ENCODE data around the gene GFER. TPM values are rescaled to one million over a fixed set of nuclear protein-coding genes. Genes with fewer than 3 reads are reported as not detected.

Gene GFER
- polyA plus RNA-seq, 1 donor (not counting 4 experiments of a cell fraction or from before 2014, with no cell fraction given): 12.0 TPM

DNA sequence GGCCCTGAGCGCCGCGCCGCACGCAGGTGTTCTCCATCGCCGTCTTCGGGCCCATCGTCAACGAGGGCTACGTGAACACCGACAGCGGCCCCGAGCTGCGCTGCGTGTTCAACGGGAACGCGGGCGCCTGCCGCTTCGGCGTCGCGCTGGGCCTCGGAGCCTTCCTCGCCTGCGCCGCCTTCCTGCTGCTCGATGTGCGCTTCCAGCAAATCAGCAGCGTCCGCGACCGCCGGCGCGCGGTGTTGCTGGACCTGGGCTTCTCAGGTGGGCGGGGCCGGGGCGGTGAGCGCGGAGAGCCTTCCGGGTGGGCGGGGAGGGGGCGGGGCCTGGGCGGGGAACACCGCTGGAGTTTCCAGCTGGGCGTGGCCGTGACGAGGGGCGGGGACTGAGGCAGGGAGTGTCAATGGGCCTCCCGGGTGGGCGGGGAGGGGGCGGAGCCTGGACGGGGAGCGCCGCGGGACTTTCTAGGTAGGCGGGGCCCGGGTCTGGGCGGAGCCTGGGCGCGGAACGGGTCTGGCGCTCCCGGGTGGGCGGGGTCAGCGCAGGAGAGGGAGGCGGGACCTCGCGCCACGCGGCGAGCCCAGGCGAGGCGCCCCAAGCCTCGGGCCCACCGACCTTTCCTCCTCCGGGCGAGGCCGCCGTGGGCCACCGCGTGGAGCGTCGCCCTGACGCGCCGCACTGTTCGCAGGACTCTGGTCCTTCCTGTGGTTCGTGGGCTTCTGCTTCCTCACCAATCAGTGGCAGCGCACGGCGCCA lies 8.1 kb downstream of the GFER start:
- Histone ChIP-seq H3K4me1 (ENCODE audit: control insufficient read depth, extremely low read depth, insufficient read depth, low read length) (peaks cover 25% of the 10 kb centered on the region), H3K36me3 (ENCODE audit: control insufficient read depth in 2 of 2, extremely low read depth in 1 of 2, insufficient read depth in 2 of 2, low read length in 2 of 2) (peaks cover 4 to 10% of the 10 kb centered on the region in 2 experiments), H3K9ac (ENCODE audit: control insufficient read depth, extremely low read depth, insufficient read depth, low read length) (peak overlapping the region; percentile 37), H3K9me1 (ENCODE audit: control insufficient read depth, extremely low read depth, insufficient read depth, low read length) (no peaks in the 10 kb centered on the region), H3K4me3 (ENCODE audit: control insufficient read depth in 2 of 3, extremely low read depth in 1 of 3, insufficient read depth in 2 of 3, low read depth in 1 of 3, low read length in 3 of 3) (peak overlapping the region in 2 of 3 experiments; percentile 23 to 43), H3K27me3 (ENCODE audit: control insufficient read depth, extremely low read depth, insufficient read depth, low read length) (peaks cover 30% of the 10 kb centered on the region), H3K79me2 (ENCODE audit: control insufficient read depth, insufficient read depth, low read length) (no peaks in the 10 kb centered on the region), H2AFZ (ENCODE audit: control insufficient read depth, low read length) (peak overlapping the region; percentile 88), H3K4me2 (ENCODE audit: control insufficient read depth, extremely low read depth, insufficient read depth, low read depth, low read length) (peak overlapping the region; percentile 70), H3K9me3 (ENCODE audit: control insufficient read depth, low read depth, low read length) (no peaks in the 10 kb centered on the region), H4K20me1 (ENCODE audit: control insufficient read depth, extremely low read depth, insufficient read depth, low read length) (peaks cover 3% of the 10 kb centered on the region), H3K27ac (ENCODE audit: control insufficient read depth, insufficient read depth, low read length) (no peak overlapping the region)
- no peak for TF ChIP-seq EZH2 (IDR thresholded peaks at IDR 0.05; ENCODE audit: low read length)
- TF ChIP-seq, protein P1, sequence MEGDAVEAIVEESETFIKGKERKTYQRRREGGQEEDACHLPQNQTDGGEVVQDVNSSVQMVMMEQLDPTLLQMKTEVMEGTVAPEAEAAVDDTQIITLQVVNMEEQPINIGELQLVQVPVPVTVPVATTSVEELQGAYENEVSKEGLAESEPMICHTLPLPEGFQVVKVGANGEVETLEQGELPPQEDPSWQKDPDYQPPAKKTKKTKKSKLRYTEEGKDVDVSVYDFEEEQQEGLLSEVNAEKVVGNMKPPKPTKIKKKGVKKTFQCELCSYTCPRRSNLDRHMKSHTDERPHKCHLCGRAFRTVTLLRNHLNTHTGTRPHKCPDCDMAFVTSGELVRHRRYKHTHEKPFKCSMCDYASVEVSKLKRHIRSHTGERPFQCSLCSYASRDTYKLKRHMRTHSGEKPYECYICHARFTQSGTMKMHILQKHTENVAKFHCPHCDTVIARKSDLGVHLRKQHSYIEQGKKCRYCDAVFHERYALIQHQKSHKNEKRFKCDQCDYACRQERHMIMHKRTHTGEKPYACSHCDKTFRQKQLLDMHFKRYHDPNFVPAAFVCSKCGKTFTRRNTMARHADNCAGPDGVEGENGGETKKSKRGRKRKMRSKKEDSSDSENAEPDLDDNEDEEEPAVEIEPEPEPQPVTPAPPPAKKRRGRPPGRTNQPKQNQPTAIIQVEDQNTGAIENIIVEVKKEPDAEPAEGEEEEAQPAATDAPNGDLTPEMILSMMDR (optimal IDR thresholded peaks at IDR 0.05 in 1 of 3, IDR thresholded peaks at IDR 0.05 in 1 of 3, conservative IDR thresholded peaks at IDR 0.05 in 1 of 3; ENCODE audit: extremely low read depth in 1 of 3, insufficient read depth in 2 of 3, low read length in 3 of 3): peak in 1 of 3 experiments; percentile 5
- no peak for FAIRE-seq
- DNase-seq (ENCODE audit: low read depth, low spot score): no peak
- dilution Hi-C loops (cut with MboI; ENCODE audit: extremely low pct_ligation_motif_present, low sequenced_read_pairs): no loop called here

DNA sequence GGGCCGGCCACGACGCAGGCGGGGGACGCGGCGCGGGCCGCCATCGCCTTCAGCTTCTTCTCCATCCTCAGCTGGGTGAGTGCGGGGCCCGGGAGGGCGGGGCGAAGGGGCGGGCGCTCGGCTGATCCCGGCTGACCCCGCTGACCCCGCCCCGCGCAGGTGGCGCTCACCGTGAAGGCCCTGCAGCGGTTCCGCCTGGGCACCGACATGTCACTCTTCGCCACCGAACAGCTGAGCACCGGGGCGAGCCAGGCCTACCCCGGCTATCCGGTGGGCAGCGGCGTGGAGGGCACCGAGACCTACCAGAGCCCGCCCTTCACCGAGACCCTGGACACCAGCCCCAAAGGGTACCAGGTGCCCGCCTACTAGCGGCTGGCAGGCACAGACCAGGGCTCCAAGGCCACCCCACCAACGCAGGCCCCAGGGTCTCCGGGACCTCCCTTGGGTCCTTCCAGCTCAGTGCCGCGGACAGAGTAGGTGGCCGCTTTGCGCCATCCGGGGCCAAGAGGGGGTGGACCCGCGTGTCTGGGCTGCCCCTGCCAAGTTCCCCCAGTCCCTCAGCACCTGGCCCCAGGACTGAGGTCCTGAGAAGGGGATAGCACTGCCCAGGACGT lies 8.8 kb downstream of the GFER start:
- Histone ChIP-seq H3K9me3 (ENCODE audit: control insufficient read depth, low read depth, low read length) (no peaks in the 10 kb centered on the region), H3K79me2 (ENCODE audit: control insufficient read depth, insufficient read depth, low read length) (no peaks in the 10 kb centered on the region), H3K4me1 (ENCODE audit: control insufficient read depth, extremely low read depth, insufficient read depth, low read length) (peaks cover 25% of the 10 kb centered on the region), H3K27me3 (ENCODE audit: control insufficient read depth, extremely low read depth, insufficient read depth, low read length) (peaks cover 30% of the 10 kb centered on the region), H3K4me3 (ENCODE audit: control insufficient read depth in 2 of 3, extremely low read depth in 1 of 3, insufficient read depth in 2 of 3, low read depth in 1 of 3, low read length in 3 of 3) (no peak overlapping the region), H3K9ac (ENCODE audit: control insufficient read depth, extremely low read depth, insufficient read depth, low read length) (no peak overlapping the region), H3K4me2 (ENCODE audit: control insufficient read depth, extremely low read depth, insufficient read depth, low read depth, low read length) (no peak overlapping the region), H3K36me3 (ENCODE audit: control insufficient read depth in 2 of 2, extremely low read depth in 1 of 2, insufficient read depth in 2 of 2, low read length in 2 of 2) (peaks cover 7 to 13% of the 10 kb centered on the region in 2 experiments), H3K9me1 (ENCODE audit: control insufficient read depth, extremely low read depth, insufficient read depth, low read length) (no peaks in the 10 kb centered on the region), H2AFZ (ENCODE audit: control insufficient read depth, low read length) (no peak overlapping the region), H3K27ac (ENCODE audit: control insufficient read depth, insufficient read depth, low read length) (no peak overlapping the region), H4K20me1 (ENCODE audit: control insufficient read depth, extremely low read depth, insufficient read depth, low read length) (peaks cover 3% of the 10 kb centered on the region)
- DNase-seq (ENCODE audit: low read depth, low spot score): no peak
- dilution Hi-C loops (cut with MboI; ENCODE audit: extremely low pct_ligation_motif_present, low sequenced_read_pairs): no loop called here
- no peak for TF ChIP-seq EZH2 (IDR thresholded peaks at IDR 0.05; ENCODE audit: low read length)
- TF ChIP-seq, protein P1 (optimal IDR thresholded peaks at IDR 0.05 in 1 of 3, IDR thresholded peaks at IDR 0.05 in 1 of 3, conservative IDR thresholded peaks at IDR 0.05 in 1 of 3; ENCODE audit: extremely low read depth in 1 of 3, insufficient read depth in 2 of 3, low read length in 3 of 3): no peak
- FAIRE-seq: no peak

Measured in keratinocyte (primary cell).